Endothelial cell of umbilical vein (primary cell): ENCODE results near the gene CFAP97. TPM values are rescaled to one million over a fixed set of nuclear protein-coding genes. Genes with fewer than 3 reads are reported as not detected.

Experiments
- BruUV-seq: library from RNA; stranded (reverse); fragments of 400-500 nt; replicated peaks from 2 replicates; lab custom pipeline; 2021; lab: Mats Ljungman, UMichigan
- CTCF ChIA-PET: fragments of 300-600, 350-600 bp; sonication (Branson Sonifier 250); formaldehyde crosslinking; loops from one replicate; lab custom pipeline; 2021; ENCODE audit warnings: antibody characterized with exemption, inconsistent platforms; lab: Charles Lee
- POLR2A ChIA-PET: fragments of 300-600, 350-600 bp; sonication (Branson Sonifier 250); formaldehyde crosslinking; loops from one replicate; lab custom pipeline; 2021; ENCODE audit warnings: antibody characterized with exemption, inconsistent platforms; lab: Charles Lee
- DNase-seq: peaks from one replicate; pipeline ENCODE4 v3.0.0-alpha.2; 2011; ENCODE audit warnings: low read depth, low spot score
- FAIRE-seq: peaks from 2 replicates; lab custom pipeline; 2011; peaks lifted over from hg19 to GRCh38; lab: Jason Lieb, UNC
- H2AFZ ChIP-seq: 2 replicates; pipeline ENCODE4 v1.6.0; 2012; ENCODE audit warnings: low read depth, low read length, control low read depth, inconsistent platforms
- H3K27ac ChIP-seq: 2 replicates; pipeline ENCODE4 v1.5.1; 2011; ENCODE audit warnings: low read depth, mild to moderate bottlenecking, control low read depth, low read length, moderate library complexity; ENCODE audit not compliant: insufficient read depth
- H3K27me3 ChIP-seq, 2 experiments: 2 replicates each; pipeline versions ENCODE4 v1.6.0 to v1.6.1; 2011; ENCODE audit warnings: low read length in 2 of 2, mixed read lengths in 1 of 2; ENCODE audit not compliant: control insufficient read depth in 2 of 2, insufficient read depth in 2 of 2
- H3K36me3 ChIP-seq, 2 experiments: 2 replicates in 1 of 2; 3 replicates in 1 of 2; pipeline ENCODE4 v1.5.1; 2011; ENCODE audit warnings: low read length in 2 of 2, mild to moderate bottlenecking in 1 of 2, moderate library complexity in 1 of 2; ENCODE audit not compliant: control insufficient read depth in 2 of 2, insufficient read depth in 2 of 2; ENCODE audit errors: extremely low read depth in 1 of 2
- H3K4me1 ChIP-seq: 3 replicates; pipeline ENCODE4 v1.5.1; 2011; ENCODE audit warnings: mild to moderate bottlenecking, low read length; ENCODE audit not compliant: control insufficient read depth, insufficient read depth; ENCODE audit errors: extremely low read depth
- H3K4me2 ChIP-seq: 2 replicates; pipeline ENCODE4 v1.6.1; 2011; ENCODE audit warnings: low read length, control low read depth, mixed read lengths; ENCODE audit not compliant: insufficient read depth
- H3K4me3 ChIP-seq, 3 experiments: fragments of 200-600 bp in 1 of 3; sonication (generic), shearing (Covaris generic) in 1 of 3; replicated peaks in 1 of 3; 2 replicates each; pipeline ENCODE4 v1.5.1; 2011 to 2016; ENCODE audit warnings: control low read depth in 3 of 3, low read length in 3 of 3, mild to moderate bottlenecking in 2 of 3, inconsistent platforms in 1 of 3, low read depth in 1 of 3, moderate library complexity in 1 of 3; ENCODE audit not compliant: insufficient read depth in 1 of 3
- H3K79me2 ChIP-seq: 2 replicates; pipeline ENCODE4 v1.6.0; 2012; ENCODE audit warnings: low read length, inconsistent platforms; ENCODE audit not compliant: control insufficient read depth, insufficient read depth
- H3K9ac ChIP-seq: replicated peaks from 2 replicates; pipeline ENCODE3; 2011; ENCODE audit warnings: low read length, control low read depth; ENCODE audit not compliant: insufficient read depth; ENCODE audit errors: extremely low read depth
- H3K9me1 ChIP-seq: replicated peaks from 3 replicates; pipeline ENCODE4 v1.6.0; 2011; ENCODE audit warnings: mild to moderate bottlenecking, low read length; ENCODE audit not compliant: control insufficient read depth, insufficient read depth; ENCODE audit errors: extremely low read depth
- H3K9me3 ChIP-seq: replicated peaks from 2 replicates; pipeline ENCODE4 v1.5.1; 2012; ENCODE audit warnings: low read length, inconsistent platforms; ENCODE audit not compliant: control insufficient read depth, insufficient read depth
- H4K20me1 ChIP-seq: replicated peaks from 2 replicates; pipeline ENCODE3; 2011; ENCODE audit warnings: mild to moderate bottlenecking, low read length; ENCODE audit not compliant: control insufficient read depth, insufficient read depth; ENCODE audit errors: extremely low read depth
- CTCF ChIP-seq, 2 donors: IDR thresholded peaks; 1 replicate in 1 of 2; 2 replicates in 1 of 2; pipeline ENCODE4 v1.5.1; 2011; ENCODE audit warnings: low read length in 2 of 2, mild to moderate bottlenecking in 2 of 2, moderate library complexity in 2 of 2, control low read depth in 1 of 2, inconsistent platforms in 1 of 2, low read depth in 1 of 2; ENCODE audit not compliant: insufficient read depth in 1 of 2; ENCODE audit errors: extremely low read depth in 1 of 2
- EZH2 ChIP-seq: IDR thresholded peaks from 2 replicates; pipeline ENCODE4 v1.6.1; 2012; ENCODE audit warnings: borderline replicate concordance, low read depth, mild to moderate bottlenecking, moderate library complexity, low read length, inconsistent platforms; ENCODE audit not compliant: severe bottlenecking
- FOS ChIP-seq: IDR thresholded peaks from 2 replicates; pipeline ENCODE4 v1.6.1; 2011; ENCODE audit warnings: mild to moderate bottlenecking, low read length, moderate library complexity, borderline replicate concordance; ENCODE audit not compliant: insufficient read depth
- GATA2 ChIP-seq: IDR thresholded peaks from 2 replicates; pipeline ENCODE4 v1.7.0; 2011; ENCODE audit warnings: low read depth, mild to moderate bottlenecking, moderate library complexity, mixed read lengths, low read length; ENCODE audit not compliant: insufficient read length, insufficient read depth
- JUN ChIP-seq: IDR thresholded peaks from 2 replicates; pipeline ENCODE4 v1.6.1; 2011; ENCODE audit warnings: borderline replicate concordance, low read depth; ENCODE audit not compliant: insufficient read length, insufficient read depth
- MYC ChIP-seq: IDR thresholded peaks from one replicate; pipeline ENCODE4 v1.6.1; 2011; ENCODE audit warnings: mild to moderate bottlenecking, low read depth, low read length
- POLR2A ChIP-seq: IDR thresholded peaks from 2 replicates; pipeline ENCODE4 v1.6.1; 2012; ENCODE audit warnings: low read depth, mild to moderate bottlenecking, control low read depth, low read length
- POLR2AphosphoS5 ChIP-seq: IDR thresholded peaks from 2 replicates; pipeline ENCODE4 v1.6.1; 2012; ENCODE audit warnings: low read depth, mild to moderate bottlenecking, control low read depth, low read length, moderate library complexity; ENCODE audit not compliant: insufficient read depth
- dilution Hi-C: fragments of 300-500 bp; cut with MboI; formaldehyde crosslinking; loops from one replicate; pipeline ENCODE4 v1.15.0; 2019; ENCODE audit warnings: low sequenced_read_pairs; ENCODE audit not compliant: extremely low pct_ligation_motif_present
- intact Hi-C: fragments of 100-400 bp; cut with micrococcal nuclease; formaldehyde crosslinking; loops from one replicate; pipeline ENCODE4 v1.10.0; 2022
- polyA plus RNA-seq, 4 experiments: library from polyadenylated mRNA; depleted of rRNA in 3 of 4; stranded (reverse) in 3 of 4; unstranded in 1 of 4; fragments of >200 nt; gene quantifications; 2 replicates each; pipeline versions ENCODE4 v1.2.1 to v1.2.3, GENCODE V29; 2011 to 2012; ENCODE audit warnings: missing spikeins in 1 of 4
- total RNA-seq: library from RNA; stranded (reverse); gene quantifications from 2 replicates; pipeline ENCODE4 v1.2.3, GENCODE V29; 2021
- TF ChIP-seq, protein P1 (sequence below): IDR thresholded peaks from 2 replicates; pipeline ENCODE4 v1.6.1; 2011; ENCODE audit not compliant: insufficient read depth, insufficient read length

CFAP97 gene
- total and polyA plus RNA-seq, 2 donors (not counting 3 experiments of a cell fraction or from before 2014, with no cell fraction given), result 5.3 to 22.4 TPM

- ChIA-PET POLR2A (interaction anchor here (0.5 kb wide), 1 partner anchor 16 kb away, joined by 4 read pairs; no protein-coding TSS in a partner anchor), CTCF (no interaction called here)
- dilution Hi-C loops (no loop called here), intact Hi-C loops (loop anchor here (10.0 kb wide), 1 partner anchor 505 kb away; the partner anchor contains the start of genes CASP3 and PRIMPOL)
- no peaks in the 10 kb centered on the region for H3K4me1 ChIP-seq
- no peaks in the 10 kb centered on the region for H4K20me1 ChIP-seq
- no peak overlapping the region for H3K9ac ChIP-seq
- H3K79me2 ChIP-seq, result no peaks in the 10 kb centered on the region
- no peaks in the 10 kb centered on the region for H3K9me1 ChIP-seq
- H2AFZ ChIP-seq, result no peak overlapping the region
- no peak overlapping the region for H3K27ac ChIP-seq
- no TSS peak for BruUV-seq
- H3K27me3 ChIP-seq, result no peaks in the 10 kb centered on the region
- H3K4me2 ChIP-seq, result no peak overlapping the region
- no peak for FAIRE-seq
- H3K4me3 ChIP-seq, result no peak overlapping the region
- H3K9me3 ChIP-seq, result no peaks in the 10 kb centered on the region
- TF ChIP-seq CTCF (IDR thresholded peaks at IDR 0.05; ENCODE audit: extremely low read depth in 1 of 2, insufficient read depth in 1 of 2, low read depth in 1 of 2, low read length in 2 of 2), result no peak
- peaks cover 0 to 2% of the 10 kb centered on the region in 2 experiments for H3K36me3 ChIP-seq
- no peak for DNase-seq
These were observed 54.4 kb downstream of the CFAP97 start for GRCh38 chr4:185149392-185149791.

GRCh38 chr4:185145572-185145971 lies 58.2 kb downstream of the CFAP97 start:
- intact Hi-C loops, result loop anchor here (10.0 kb wide), 1 partner anchor 501 kb away; the partner anchor contains the start of genes CASP3 and PRIMPOL
- CTCF ChIA-PET, result interaction anchor here (0.9 to 2.0 kb wide), 2 partner anchors 11 to 38 kb away, joined by 3 to 9 read pairs; no protein-coding TSS in a partner anchor
- no peak overlapping the region for H3K9ac ChIP-seq
- dilution Hi-C loops, result no loop called here
- H3K4me1 ChIP-seq, result peaks cover 10% of the 10 kb centered on the region
- no peak for FAIRE-seq
- H3K79me2 ChIP-seq, result no peaks in the 10 kb centered on the region
- POLR2A ChIA-PET, result no interaction called here
- peaks cover 0 to 2% of the 10 kb centered on the region in 2 experiments for H3K36me3 ChIP-seq
- no peaks in the 10 kb centered on the region for H3K9me1 ChIP-seq
- no peaks in the 10 kb centered on the region for H4K20me1 ChIP-seq
- no peak overlapping the region for H3K27ac ChIP-seq
- DNase-seq, result no peak
- no peaks in the 10 kb centered on the region for H3K27me3 ChIP-seq
- no peak overlapping the region for H3K4me2 ChIP-seq
- H3K9me3 ChIP-seq, result no peaks in the 10 kb centered on the region
- BruUV-seq, result no TSS peak
- H3K4me3 ChIP-seq, result no peak overlapping the region
- TF ChIP-seq EZH2 (no peak), MYC (no peak), FOS (no peak), POLR2AphosphoS5 (no peak), GATA2 (no peak), JUN (no peak), POLR2A (no peak), CTCF (IDR thresholded peaks at IDR 0.05; ENCODE audit: extremely low read depth in 1 of 2, insufficient read depth in 1 of 2, low read depth in 1 of 2, low read length in 2 of 2) (no peak)
- TF ChIP-seq, protein P1, sequence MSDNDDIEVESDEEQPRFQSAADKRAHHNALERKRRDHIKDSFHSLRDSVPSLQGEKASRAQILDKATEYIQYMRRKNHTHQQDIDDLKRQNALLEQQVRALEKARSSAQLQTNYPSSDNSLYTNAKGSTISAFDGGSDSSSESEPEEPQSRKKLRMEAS, result no peak
- no peak overlapping the region for H2AFZ ChIP-seq
